ENCODE measurements around the gene CDH4.

CDH4 gene

GRCh38 chr20:61544910-61545889 lies 293.1 kb downstream of the CDH4 start:
- DNase-seq, result no peak

- DNase-seq, result no peak
These were observed 294.6 kb downstream of the CDH4 start for GRCh38 chr20:61546641-61547040.

- DNase-seq, result no peak
These were observed 296.0 kb downstream of the CDH4 start for GRCh38 chr20:61548069-61548468.

GRCh38 chr20:61549865-61550264 lies 297.8 kb downstream of the CDH4 start:
- DNase-seq, result no peak

DNA sequence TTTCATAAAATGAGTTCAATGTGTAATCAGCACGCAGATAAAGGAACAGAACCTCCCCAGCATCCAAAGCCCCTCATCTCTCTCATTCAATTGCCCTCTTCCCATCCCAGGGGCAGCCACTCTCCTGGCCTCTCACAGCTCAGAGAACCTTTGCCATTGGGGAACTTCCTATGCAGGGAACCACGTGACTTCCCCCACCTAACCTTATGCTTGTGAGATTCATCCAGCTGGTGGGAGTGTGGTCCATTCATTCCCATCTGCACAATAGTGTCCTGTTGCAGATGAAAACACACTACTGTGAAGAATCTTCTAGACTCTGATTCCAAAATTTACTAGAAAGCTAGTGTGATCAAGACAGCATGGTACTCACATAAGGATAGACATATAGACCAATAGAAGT lies 299.3 kb downstream of the CDH4 start:
- DNase-seq, result no peak

GRCh38 chr20:61554617-61555016 lies 302.6 kb downstream of the CDH4 start:
- no peak for DNase-seq

DNA sequence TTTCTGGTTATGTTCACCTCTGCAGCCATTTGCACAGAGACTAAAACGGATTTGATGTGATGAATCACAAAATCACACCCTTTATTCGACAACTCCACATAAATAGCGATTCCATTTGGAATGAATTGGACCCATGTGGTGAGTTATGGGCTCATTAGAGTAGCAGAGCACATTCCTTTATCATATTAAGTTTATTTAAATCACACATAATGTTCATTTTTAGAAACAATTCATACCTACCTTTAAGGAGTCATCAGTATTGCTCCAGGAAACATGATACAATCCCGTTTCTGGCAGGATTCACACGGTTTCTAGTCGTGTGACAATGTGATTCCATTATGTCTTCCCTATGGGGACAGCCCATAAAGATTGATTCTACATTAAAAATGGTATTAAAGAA lies 303.5 kb downstream of the CDH4 start:
- no peak for DNase-seq

DNA sequence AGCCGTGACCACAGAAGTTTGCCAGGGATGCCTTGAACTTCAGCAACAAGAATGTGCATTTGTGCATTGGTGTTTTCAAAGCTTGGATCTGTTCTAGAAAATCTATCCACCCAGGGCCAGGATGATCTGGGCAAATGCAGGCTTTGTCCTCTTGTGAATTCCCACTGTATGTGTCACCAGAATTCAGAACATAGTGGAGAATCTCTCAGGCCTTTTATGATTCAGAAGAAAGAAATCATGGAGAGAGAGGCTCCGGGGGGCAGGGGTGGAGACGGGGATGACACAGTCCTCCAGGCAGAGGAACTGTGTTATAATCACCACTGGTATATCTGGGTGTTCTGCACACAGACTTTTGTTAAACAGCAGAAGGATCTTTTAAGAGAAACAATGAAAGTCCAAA lies 304.1 kb downstream of the CDH4 start:
- no peak for DNase-seq

GRCh38 chr20:61556673-61557072 lies 304.6 kb downstream of the CDH4 start:
- DNase-seq, result no peak

- DNase-seq, result no peak
These were observed 305.6 kb downstream of the CDH4 start for GRCh38 chr20:61557621-61558020.

DNA sequence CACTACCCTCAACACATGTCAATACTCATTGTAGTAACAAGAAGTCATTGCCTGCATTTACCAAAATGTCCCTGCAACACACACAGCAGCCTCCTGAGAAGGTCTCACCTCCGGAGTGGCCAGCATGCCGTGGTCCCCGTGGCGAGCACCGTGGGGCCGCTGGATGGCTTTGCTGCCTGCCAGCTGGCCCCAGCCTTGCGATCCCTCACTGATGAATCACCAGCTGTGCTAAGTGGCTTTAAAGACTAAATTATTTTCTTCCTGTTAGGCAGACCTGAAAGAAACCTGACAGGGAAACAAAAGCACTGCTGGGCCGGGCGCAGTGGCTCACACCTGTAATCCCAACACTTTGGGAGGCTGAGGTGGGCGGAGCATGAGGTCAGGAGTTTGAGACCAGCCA lies 306.7 kb downstream of the CDH4 start:
- DNase-seq, result no peak

DNA sequence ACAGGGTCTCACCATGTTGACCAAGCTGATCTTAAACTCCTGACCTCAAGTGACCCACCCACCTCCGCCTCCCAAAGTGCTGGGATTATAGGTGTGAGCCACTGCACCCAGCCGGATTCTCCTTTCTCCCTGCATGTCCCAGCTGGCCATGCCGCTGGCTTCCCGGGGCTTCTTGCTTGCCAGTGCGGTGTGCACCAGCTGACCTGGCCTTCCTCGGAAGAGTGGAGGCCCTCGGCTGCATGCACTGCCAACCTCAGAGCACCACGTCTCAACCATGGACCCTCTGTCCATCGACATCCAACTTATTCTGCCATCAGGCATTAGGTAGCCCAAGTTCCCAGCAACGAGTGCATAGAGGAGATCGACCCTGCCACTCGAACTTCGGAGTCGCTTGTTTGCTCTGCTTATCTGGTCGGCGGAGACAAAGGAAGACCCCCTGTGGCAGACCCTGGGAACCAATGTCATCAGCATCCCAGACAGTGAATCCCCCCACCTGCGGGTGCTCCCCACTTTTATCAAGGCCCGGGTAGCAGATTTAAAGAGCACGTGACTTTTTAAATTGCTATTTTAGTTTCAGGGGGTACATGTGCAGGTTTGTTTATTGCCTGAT lies 307.8 kb downstream of the CDH4 start:
- no peak for DNase-seq

DNA sequence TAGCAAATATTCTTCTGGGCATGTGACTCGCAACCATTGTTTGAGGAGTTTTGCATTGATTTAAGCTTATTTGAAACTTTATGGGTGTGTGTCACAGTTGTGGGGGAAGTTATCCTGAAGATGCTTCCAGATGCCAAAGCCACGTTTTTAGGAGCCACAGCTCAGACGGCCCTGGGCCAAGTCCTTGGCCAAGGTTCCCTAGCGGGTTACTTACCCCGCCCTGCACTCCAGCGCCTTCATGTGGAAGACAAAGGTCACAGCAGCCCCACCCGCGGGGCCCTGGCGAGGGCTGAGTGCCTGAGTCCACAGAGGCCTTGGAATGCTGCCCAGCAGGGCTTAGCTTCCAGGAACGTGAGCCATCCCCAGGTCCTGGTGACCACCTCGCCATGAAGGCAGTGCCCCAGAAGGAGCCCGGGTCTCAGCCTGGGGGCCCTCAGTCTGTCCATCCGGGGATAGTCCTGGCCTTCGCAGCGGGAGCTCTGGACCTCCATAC lies 308.3 kb downstream of the CDH4 start:
- DNase-seq, result no peak

GRCh38 chr20:61561111-61561830 lies 309.2 kb downstream of the CDH4 start:
- no peak for DNase-seq

DNA sequence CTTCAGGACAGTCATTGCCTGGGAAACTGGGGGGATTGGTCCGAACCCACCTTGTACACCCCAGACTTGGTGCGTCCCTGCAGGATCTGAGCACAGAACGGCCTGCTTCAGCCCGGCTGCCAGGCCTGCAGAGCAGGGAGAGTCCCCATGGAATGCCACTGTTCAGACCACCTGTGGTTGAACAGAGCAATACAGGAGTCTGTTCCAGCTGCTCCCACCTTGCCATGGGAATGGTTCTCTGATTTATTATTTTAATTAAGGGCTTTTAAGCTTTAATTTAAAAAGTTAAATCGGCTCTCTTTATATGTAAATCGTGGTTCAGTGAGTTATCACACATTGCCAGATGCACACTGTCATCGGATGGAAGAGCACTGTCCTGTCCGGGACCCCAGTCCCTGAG lies 310.4 kb downstream of the CDH4 start:
- DNase-seq, result no peak

GRCh38 chr20:61562897-61563504 lies 310.9 kb downstream of the CDH4 start:
- DNase-seq, result no peak

DNA sequence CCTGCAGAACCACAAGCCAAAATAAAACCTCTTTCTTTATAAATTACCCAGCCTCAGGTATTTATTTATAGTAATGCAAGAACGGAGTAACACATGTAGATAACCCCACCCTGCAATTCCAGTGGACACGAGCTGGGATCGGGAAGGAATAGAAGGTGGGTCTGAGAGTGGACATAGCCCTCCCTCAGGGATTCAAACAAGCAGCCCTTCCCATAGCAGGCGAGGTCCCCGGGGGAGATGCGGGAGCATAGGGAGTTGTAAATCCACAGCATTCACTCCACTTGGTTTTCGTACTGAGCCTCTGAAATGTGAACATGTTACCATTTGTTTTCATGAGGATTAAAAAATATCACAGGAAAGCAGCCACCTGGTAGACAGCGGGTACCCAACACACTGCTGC lies 312.6 kb downstream of the CDH4 start:
- no peak for DNase-seq

- DNase-seq, result no peak
These were observed 313.7 kb downstream of the CDH4 start for GRCh38 chr20:61565791-61566190.

DNA sequence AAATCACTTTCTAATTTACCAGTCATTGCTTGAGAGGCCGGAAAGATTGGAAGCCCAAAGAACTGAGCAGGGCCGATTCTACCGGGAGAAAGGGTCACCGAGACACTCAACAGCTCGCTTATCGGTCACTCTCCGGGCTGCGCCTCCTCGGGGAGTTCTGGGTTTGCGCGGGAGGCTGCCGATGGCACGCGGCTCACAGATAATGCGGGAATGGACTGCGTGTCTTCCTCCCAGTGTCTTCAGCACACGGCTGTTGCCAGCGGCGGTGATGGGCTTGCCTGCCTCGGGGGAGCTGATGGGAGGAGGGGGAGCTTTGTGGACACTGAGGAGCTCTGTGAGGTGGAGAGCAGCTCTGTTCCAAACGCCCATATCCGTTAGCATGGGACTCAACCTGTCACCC lies 314.6 kb downstream of the CDH4 start:
- DNase-seq, result no peak

- no peak for DNase-seq
These were observed 315.1 kb downstream of the CDH4 start for GRCh38 chr20:61567204-61567603.

DNA sequence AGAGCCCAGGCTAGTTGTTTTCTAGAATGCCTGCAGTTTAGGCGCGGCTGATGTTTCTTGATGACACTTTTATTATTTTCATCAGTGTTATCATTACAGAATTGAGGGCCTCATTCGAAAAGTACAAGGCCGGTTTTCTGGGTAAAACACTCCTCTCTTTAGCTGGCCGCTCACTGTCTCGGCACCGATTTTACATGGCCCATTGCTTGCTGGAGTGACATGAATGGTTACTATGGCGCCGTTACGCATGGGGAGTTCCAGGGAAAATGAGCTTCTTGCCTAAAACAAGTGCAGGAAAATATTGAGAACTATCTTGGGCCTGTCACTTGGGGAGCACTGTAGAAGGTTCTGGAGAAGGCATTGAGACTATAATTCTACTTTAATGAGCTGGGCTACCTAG lies 317.8 kb downstream of the CDH4 start:
- no peak for DNase-seq

DNA sequence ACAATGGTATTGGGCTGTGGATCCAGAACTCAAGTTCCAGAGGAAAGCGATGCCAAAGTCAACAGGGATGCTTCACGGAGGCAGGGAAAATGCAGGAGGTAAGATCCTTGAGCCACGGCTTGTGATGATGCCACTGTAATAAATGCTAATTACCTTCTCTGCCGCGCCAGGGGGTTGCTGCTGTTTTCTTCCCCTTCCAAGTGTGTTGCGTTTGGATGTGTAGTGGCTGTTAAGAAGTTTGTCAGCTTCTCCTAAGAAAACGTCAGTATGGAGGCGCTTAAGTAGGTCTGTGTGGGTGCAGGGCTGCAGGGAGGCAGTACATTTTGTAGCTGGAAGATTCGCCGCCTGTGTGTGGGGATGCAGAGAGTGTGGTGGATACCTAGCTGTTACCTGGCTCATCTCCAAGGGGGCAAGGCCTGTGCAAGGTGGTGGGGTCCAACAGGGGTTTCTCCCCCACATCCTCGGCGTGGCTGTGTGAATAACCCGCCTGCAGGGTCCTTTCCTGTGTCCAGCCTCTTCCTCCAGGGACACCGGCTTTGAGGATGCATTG lies 318.7 kb downstream of the CDH4 start:
- no peak for DNase-seq

GRCh38 chr20:61571221-61571620 lies 319.2 kb downstream of the CDH4 start:
- DNase-seq, result no peak

Measured in NCI-H2107 (cell line).